ENCODE measurements around the gene BSDC1. TPM values are rescaled to one million over a fixed set of nuclear protein-coding genes. Genes with fewer than 3 reads are reported as not detected.

BSDC1 gene
- total and polyA plus RNA-seq, 9 donors: 54.9 to 107 (median 72.9) TPM

- no peaks in the 10 kb centered on the region for H3K27me3 ChIP-seq
- no peak for DNase-seq
- intact Hi-C loops (cut with DNase I): no loop called here
- H3K4me3 ChIP-seq: no peak overlapping the region
- TF ChIP-seq, protein P1, sequence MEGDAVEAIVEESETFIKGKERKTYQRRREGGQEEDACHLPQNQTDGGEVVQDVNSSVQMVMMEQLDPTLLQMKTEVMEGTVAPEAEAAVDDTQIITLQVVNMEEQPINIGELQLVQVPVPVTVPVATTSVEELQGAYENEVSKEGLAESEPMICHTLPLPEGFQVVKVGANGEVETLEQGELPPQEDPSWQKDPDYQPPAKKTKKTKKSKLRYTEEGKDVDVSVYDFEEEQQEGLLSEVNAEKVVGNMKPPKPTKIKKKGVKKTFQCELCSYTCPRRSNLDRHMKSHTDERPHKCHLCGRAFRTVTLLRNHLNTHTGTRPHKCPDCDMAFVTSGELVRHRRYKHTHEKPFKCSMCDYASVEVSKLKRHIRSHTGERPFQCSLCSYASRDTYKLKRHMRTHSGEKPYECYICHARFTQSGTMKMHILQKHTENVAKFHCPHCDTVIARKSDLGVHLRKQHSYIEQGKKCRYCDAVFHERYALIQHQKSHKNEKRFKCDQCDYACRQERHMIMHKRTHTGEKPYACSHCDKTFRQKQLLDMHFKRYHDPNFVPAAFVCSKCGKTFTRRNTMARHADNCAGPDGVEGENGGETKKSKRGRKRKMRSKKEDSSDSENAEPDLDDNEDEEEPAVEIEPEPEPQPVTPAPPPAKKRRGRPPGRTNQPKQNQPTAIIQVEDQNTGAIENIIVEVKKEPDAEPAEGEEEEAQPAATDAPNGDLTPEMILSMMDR (IDR thresholded peaks at IDR 0.05): no peak
- TF ChIP-seq EP300 (IDR thresholded peaks at IDR 0.05) (no peak), POLR2A (IDR thresholded peaks at IDR 0.05) (no peak)
- H3K9me3 ChIP-seq: no peaks in the 10 kb centered on the region
- no peaks in the 10 kb centered on the region for H3K4me1 ChIP-seq (ENCODE audit: insufficient read depth)
- no peaks in the 10 kb centered on the region for H3K36me3 ChIP-seq
- 54 to 63% (median 58%) methylated on average over 5 of the region's 5 CpGs for WGBS, 3 donors
- no peak overlapping the region for H3K27ac ChIP-seq
Measured at GRCh38 chr1:32321712-32322291, 72.4 kb downstream of the BSDC1 start.

DNA sequence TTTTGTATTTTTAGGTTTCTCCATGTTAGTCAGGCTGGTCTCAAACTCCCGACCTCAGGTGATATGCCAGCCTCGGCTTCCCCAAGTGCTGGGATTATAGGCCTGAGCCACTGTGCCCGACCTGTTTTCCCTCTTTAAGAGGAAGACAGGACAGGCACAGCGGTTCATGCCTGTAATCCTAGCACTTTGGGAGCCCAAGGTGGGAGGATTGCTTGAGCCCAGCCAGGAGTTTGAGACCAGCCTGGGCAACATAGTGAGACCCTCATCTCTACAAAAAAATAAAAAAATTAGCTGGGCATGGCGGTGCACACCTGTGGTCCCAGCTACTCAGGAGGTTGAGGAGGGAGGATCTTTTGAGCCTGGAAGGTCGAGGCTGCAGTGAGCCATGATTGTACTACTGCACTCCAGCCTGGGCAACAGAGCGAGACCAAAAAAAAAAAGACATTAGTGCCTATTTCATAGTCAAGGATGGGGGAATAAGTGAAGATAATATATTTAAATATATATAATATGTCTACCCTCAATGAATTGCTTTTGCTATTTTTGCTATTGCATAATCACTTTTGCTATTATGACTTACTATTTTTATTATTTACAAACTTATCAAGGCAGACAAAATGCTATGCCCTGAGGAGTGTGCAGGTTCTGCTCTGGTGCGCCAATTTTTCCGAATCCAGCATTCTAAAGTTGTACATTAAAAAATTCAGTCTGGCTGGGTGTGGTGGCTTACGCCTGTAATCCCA, 75.9 kb downstream of the BSDC1 start:
- Histone ChIP-seq H3K27ac (no peak overlapping the region), H3K36me3 (no peaks in the 10 kb centered on the region), H3K4me3 (no peak overlapping the region), H3K4me1 (ENCODE audit: insufficient read depth) (no peaks in the 10 kb centered on the region), H3K9me3 (no peaks in the 10 kb centered on the region), H3K27me3 (no peaks in the 10 kb centered on the region)
- DNase-seq: no peak
- 95 to 96% (median 95%) methylated on average over 10 of the region's 10 CpGs for WGBS, 3 donors
- intact Hi-C loops (cut with DNase I): no loop called here
- TF ChIP-seq EP300 (IDR thresholded peaks at IDR 0.05): no peak
- TF ChIP-seq, protein P1 (IDR thresholded peaks at IDR 0.05): no peak
- TF ChIP-seq POLR2A (IDR thresholded peaks at IDR 0.05): no peak

DNA sequence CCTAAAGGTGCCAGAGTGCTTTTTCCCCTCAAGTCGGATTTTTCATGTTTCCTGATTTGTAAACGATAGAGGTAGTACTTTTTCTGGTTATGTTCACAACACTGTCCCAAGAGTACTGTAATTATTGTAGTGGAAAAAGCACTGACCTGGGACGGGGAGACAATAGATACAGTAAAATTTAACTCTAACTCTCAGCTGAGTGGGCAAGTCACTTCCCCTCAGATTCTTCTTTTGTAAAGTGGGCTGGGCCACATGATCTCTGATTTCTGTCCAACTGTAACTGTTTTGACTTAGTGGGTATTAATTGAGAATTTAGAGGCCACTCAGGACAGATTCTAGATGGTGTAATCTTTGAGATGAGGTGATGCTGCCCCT, 77.4 kb downstream of the BSDC1 start:
- 67 to 80% (median 80%) methylated on average over 3 of the region's 3 CpGs for WGBS, 3 donors

More for the DNA sequence above, 77.4 kb downstream of the BSDC1 start:
- no peak for TF ChIP-seq EP300 (IDR thresholded peaks at IDR 0.05)
- no peak for TF ChIP-seq POLR2A (IDR thresholded peaks at IDR 0.05)
- TF ChIP-seq, protein P1 (IDR thresholded peaks at IDR 0.05): no peak
- Histone ChIP-seq H3K36me3 (no peaks in the 10 kb centered on the region), H3K4me1 (ENCODE audit: insufficient read depth) (peaks cover under 1% of the 10 kb centered on the region), H3K27me3 (no peaks in the 10 kb centered on the region), H3K9me3 (no peaks in the 10 kb centered on the region), H3K4me3 (no peak overlapping the region), H3K27ac (no peak overlapping the region)
- DNase-seq: no peak
- intact Hi-C loops (cut with DNase I): no loop called here

Other genes starting within 250 kb of the BSDC1 start
- gene TXLNA, start 214.8 kb downstream of the BSDC1 start, total RNA-seq: 10 to 100 TPM; 24.3 to 71.9 (median 50.0) TPM
- 10 to 100 TPM; 23.9 to 33.2 TPM for gene TXLNA, start 214.8 kb downstream of the BSDC1 start, polyA plus RNA-seq
- 1 to 10 TPM; 3.2 to 9.4 (median 6.2) TPM for gene CCDC28B, start 193.8 kb downstream of the BSDC1 start, total RNA-seq
- 1 to 10 TPM; 2.3 to 6.8 TPM for gene CCDC28B, start 193.8 kb downstream of the BSDC1 start, polyA plus RNA-seq
- gene IQCC, start 188.8 kb downstream of the BSDC1 start, total RNA-seq: 1 to 10 TPM; 2.3 to 3.6 (median 2.6) TPM
- gene IQCC, start 188.8 kb downstream of the BSDC1 start, polyA plus RNA-seq: 1 to 10 TPM; 2.3 to 4.7 TPM
- gene DCDC2B, start 185.4 kb downstream of the BSDC1 start, total RNA-seq: 10 to 100 TPM in 1 of 7 donors, 1 to 10 TPM in 1, under 1 TPM in 2, not detected in 3; 0.22 to 13.3 (median 0.99) TPM
- under 1 TPM in 1 of 2 donors, not detected in 1; 0.05 TPM for gene DCDC2B, start 185.4 kb downstream of the BSDC1 start, polyA plus RNA-seq
- gene TMEM234, start 172.1 kb downstream of the BSDC1 start, total RNA-seq: 10 to 100 TPM; 11.6 to 34.6 (median 24.6) TPM
- 10 to 100 TPM in 1 of 2 donors, 1 to 10 TPM in 1; 9.4 to 13.8 TPM for gene TMEM234, start 172.1 kb downstream of the BSDC1 start, polyA plus RNA-seq
- 100 to 1,000 TPM; 140 to 194 (median 161) TPM for gene EIF3I, start 172.0 kb downstream of the BSDC1 start, total RNA-seq
- gene EIF3I, start 172.0 kb downstream of the BSDC1 start, polyA plus RNA-seq: 100 to 1,000 TPM; 189 to 272 TPM
- gene FAM167B, start 147.2 kb downstream of the BSDC1 start, total RNA-seq: 1 to 10 TPM in 6 of 7 donors, not detected in 1; 1.5 to 7.8 (median 3.6) TPM
- gene FAM167B, start 147.2 kb downstream of the BSDC1 start, polyA plus RNA-seq: 1 to 10 TPM; 2.3 to 3.4 TPM
- 1 to 10 TPM in 3 of 7 donors, under 1 TPM in 4; 0.35 to 1.4 (median 0.92) TPM for gene LCK, start 143.2 kb downstream of the BSDC1 start, total RNA-seq
- gene LCK, start 143.2 kb downstream of the BSDC1 start, polyA plus RNA-seq: 1 to 10 TPM in 1 of 2 donors, under 1 TPM in 1; 0.69 to 2.8 TPM
- 100 to 1,000 TPM in 1 of 7 donors, 10 to 100 TPM in 6; 52.9 to 107 (median 89.2) TPM for gene HDAC1, start 102.4 kb downstream of the BSDC1 start, total RNA-seq
- gene HDAC1, start 102.4 kb downstream of the BSDC1 start, polyA plus RNA-seq: 100 to 1,000 TPM in 1 of 2 donors, 10 to 100 TPM in 1; 66.7 to 101 TPM
- gene MARCKSL1, start 58.2 kb downstream of the BSDC1 start, total RNA-seq: 100 to 1,000 TPM; 105 to 667 (median 335) TPM
- gene MARCKSL1, start 58.2 kb downstream of the BSDC1 start, polyA plus RNA-seq: 100 to 1,000 TPM; 226 to 268 TPM
- gene FAM229A, start 32.0 kb downstream of the BSDC1 start, total RNA-seq: 10 to 100 TPM in 6 of 7 donors, 1 to 10 TPM in 1; 9.1 to 27.0 (median 15.5) TPM
- gene FAM229A, start 32.0 kb downstream of the BSDC1 start, polyA plus RNA-seq: 10 to 100 TPM in 1 of 2 donors, 1 to 10 TPM in 1; 3.0 to 13.2 TPM
- gene TSSK3, start 31.9 kb downstream of the BSDC1 start, total RNA-seq: 10 to 100 TPM in 1 of 7 donors, 1 to 10 TPM in 6; 2.5 to 12.4 (median 4.0) TPM
- gene TSSK3, start 31.9 kb downstream of the BSDC1 start, polyA plus RNA-seq: 1 to 10 TPM in 1 of 2 donors, under 1 TPM in 1; 0.78 to 4.2 TPM
- gene ZBTB8B, start 70.6 kb upstream of the BSDC1 start, total RNA-seq: under 1 TPM; under 0.01 to 0.18 (median 0.10) TPM
- under 1 TPM; 0.04 to 0.10 TPM for gene ZBTB8B, start 70.6 kb upstream of the BSDC1 start, polyA plus RNA-seq
- gene ZBTB8A, start 145.0 kb upstream of the BSDC1 start, total RNA-seq: 10 to 100 TPM in 5 of 7 donors, 1 to 10 TPM in 2; 5.6 to 13.9 (median 11.0) TPM
- gene ZBTB8A, start 145.0 kb upstream of the BSDC1 start, polyA plus RNA-seq: 1 to 10 TPM; 4.5 to 9.0 TPM

All from ovary (tissue), 9 donors.